ENCODE data around the gene VMP1. TPM values are rescaled to one million over a fixed set of nuclear protein-coding genes. Genes with fewer than 3 reads are reported as not detected.

VMP1 gene
- total and polyA plus RNA-seq, 12 donors, result 52.4 to 335 (median 130) TPM

GRCh38 chr17:59684967-59685366 is 22.5 kb upstream of the VMP1 start:
- Histone ChIP-seq H3K27ac (no peak overlapping the region), H3K4me3 (no peak overlapping the region), H3K36me3 (replicated peaks in 1 of 2) (peaks cover 0 to 94% of the 10 kb centered on the region in 2 donors), H3K9me3 (replicated peaks in 1 of 3) (no peaks in the 10 kb centered on the region), H3K4me1 (replicated peaks in 1 of 2) (no peaks in the 10 kb centered on the region), H3K27me3 (no peaks in the 10 kb centered on the region)
- WGBS, 4 donors, result 79 to 86% (median 84%) methylated on average over 6 of the region's 6 CpGs
- no peak for DNase-seq
- no peak for TF ChIP-seq POLR2A (IDR thresholded peaks at IDR 0.05)
- no peak for TF ChIP-seq CTCF (IDR thresholded peaks at IDR 0.05)
- intact Hi-C loops (cut with DNase I), result no loop called here

- Histone ChIP-seq H3K4me3 (no peak overlapping the region), H3K27me3 (no peaks in the 10 kb centered on the region), H3K36me3 (replicated peaks in 1 of 2) (peaks cover 0 to 94% of the 10 kb centered on the region in 2 donors), H3K27ac (no peak overlapping the region), H3K4me1 (replicated peaks in 1 of 2) (no peaks in the 10 kb centered on the region), H3K9me3 (replicated peaks in 1 of 3) (no peaks in the 10 kb centered on the region)
- intact Hi-C loops (cut with DNase I), result no loop called here
- no peak for DNase-seq
- 91 to 97% (median 94%) methylated on average over 1 of the region's 1 CpG for WGBS, 4 donors
- TF ChIP-seq CTCF (IDR thresholded peaks at IDR 0.05) (no peak), POLR2A (IDR thresholded peaks at IDR 0.05) (no peak)
These were observed 19.4 kb upstream of the VMP1 start for GRCh38 chr17:59688008-59688407.

GRCh38 chr17:59688496-59688895 is 19.0 kb upstream of the VMP1 start:
- TF ChIP-seq POLR2A (IDR thresholded peaks at IDR 0.05), result no peak
- no peak for TF ChIP-seq CTCF (IDR thresholded peaks at IDR 0.05)
- intact Hi-C loops (cut with DNase I), result no loop called here
- Histone ChIP-seq H3K27me3 (no peaks in the 10 kb centered on the region), H3K27ac (no peak overlapping the region), H3K4me1 (replicated peaks in 1 of 2) (no peaks in the 10 kb centered on the region), H3K36me3 (replicated peaks in 1 of 2) (peaks cover 0 to 94% of the 10 kb centered on the region in 2 donors), H3K9me3 (replicated peaks in 1 of 3) (no peaks in the 10 kb centered on the region), H3K4me3 (no peak overlapping the region)
- no peak for DNase-seq
- 84 to 91% (median 88%) methylated on average over 2 of the region's 2 CpGs for WGBS, 4 donors

- no peaks in the 10 kb centered on the region for H3K9me3 ChIP-seq (replicated peaks in 1 of 3)
- H3K4me3 ChIP-seq, result no peak overlapping the region
- no peak for DNase-seq
- no peak overlapping the region for H3K27ac ChIP-seq
- H3K27me3 ChIP-seq, result no peaks in the 10 kb centered on the region
- intact Hi-C loops (cut with DNase I), result no loop called here
- H3K4me1 ChIP-seq (replicated peaks in 1 of 2), result no peaks in the 10 kb centered on the region
- H3K36me3 ChIP-seq (replicated peaks in 1 of 2), result peaks cover 0 to 85% of the 10 kb centered on the region in 2 donors
- 84 to 94% (median 89%) methylated on average over 7 of the region's 7 CpGs for whole genome bisulfite sequencing, 4 donors
- TF ChIP-seq CTCF (IDR thresholded peaks at IDR 0.05), result no peak
- no peak for TF ChIP-seq POLR2A (IDR thresholded peaks at IDR 0.05)
These were observed 13.9 kb upstream of the VMP1 start for GRCh38 chr17:59693582-59693981.
